HEK293 (cell line): ENCODE results near the gene APC2.

Experiments used
- CTCF ChIA-PET: fragments of 350-600 bp; formaldehyde crosslinking; extraction: SDS; loops from one replicate; lab custom pipeline; 2021; ENCODE audit warnings: antibody characterized with exemption; lab: Yijun Ruan, JAX
- POLR2A ChIA-PET: fragments of 300-600 bp; formaldehyde crosslinking; extraction: SDS; loops from one replicate; lab custom pipeline; 2020; ENCODE audit warnings: antibody characterized with exemption, inconsistent platforms; lab: Yijun Ruan, JAX
- H3K27ac ChIP-seq: fragments of 200-500 bp; sonication (Bioruptor generic); 2 replicates; pipeline ENCODE4 v1.5.1; 2014; ENCODE audit warnings: low read depth, low read length, control low read depth, inconsistent platforms; ENCODE audit errors: extremely low read depth
- H3K36me3 ChIP-seq, 2 experiments: fragments of 200-500 bp in 1 of 2; sonication (Bioruptor generic) in 1 of 2; 1 replicate in 1 of 2; 2 replicates in 1 of 2; pipeline ENCODE4 v1.5.1; 2014 to 2017; ENCODE audit warnings: inconsistent platforms in 2 of 2, low read length in 2 of 2; ENCODE audit not compliant: control insufficient read depth in 2 of 2, insufficient read depth in 1 of 2
- H3K4me1 ChIP-seq: fragments of 200-500 bp; sonication (Bioruptor generic); 2 replicates; pipeline ENCODE4 v1.5.1; 2014; ENCODE audit warnings: mild to moderate bottlenecking, low read length, inconsistent platforms; ENCODE audit not compliant: control insufficient read depth, insufficient read depth
- H3K4me3 ChIP-seq: 2 replicates; pipeline ENCODE4 v1.5.1; 2011; ENCODE audit warnings: low read depth, mild to moderate bottlenecking, control low read depth, low read length, moderate library complexity
- H3K9me3 ChIP-seq: fragments of 200-500 bp; sonication (Bioruptor generic); 2 replicates; pipeline ENCODE4 v1.5.1; 2014; ENCODE audit warnings: low read depth, low read length, inconsistent platforms; ENCODE audit not compliant: control insufficient read depth, insufficient read depth
- HIC1 ChIP-seq: fragments of 450-650 bp; formaldehyde crosslinking; IDR thresholded peaks from 2 replicates; pipeline ENCODE4 v1.5.1; 2016; ENCODE audit warnings: missing biosample characterization, missing genetic modification characterization
- KLF8 ChIP-seq: fragments of 450-650 bp; formaldehyde crosslinking; IDR thresholded peaks from 2 replicates; pipeline ENCODE4 v1.5.1; 2016; ENCODE audit warnings: missing biosample characterization, missing genetic modification characterization
- PRDM10 ChIP-seq: fragments of 450-650 bp; formaldehyde crosslinking; IDR thresholded peaks from 2 replicates; pipeline ENCODE4 v1.5.1; 2016; ENCODE audit warnings: missing biosample characterization, missing genetic modification characterization
- PRDM2 ChIP-seq: fragments of 450-650 bp; formaldehyde crosslinking; IDR thresholded peaks from 2 replicates; pipeline ENCODE4 v1.5.1; 2016; ENCODE audit warnings: missing biosample characterization, missing genetic modification characterization, borderline replicate concordance
- PRDM6 ChIP-seq: fragments of 450-650 bp; formaldehyde crosslinking; IDR thresholded peaks from 2 replicates; pipeline ENCODE4 v1.5.1; 2017; ENCODE audit warnings: missing biosample characterization, missing genetic modification characterization
- ZBTB6 ChIP-seq: fragments of 450-650 bp; formaldehyde crosslinking; IDR thresholded peaks from 2 replicates; pipeline ENCODE4 v1.5.1; 2017; ENCODE audit warnings: missing biosample characterization, missing genetic modification characterization
- ZNF138 ChIP-seq: fragments of 450-650 bp; formaldehyde crosslinking; IDR thresholded peaks from 2 replicates; pipeline ENCODE4 v1.5.1; 2016; ENCODE audit warnings: missing biosample characterization, missing genetic modification characterization, borderline replicate concordance
- ZNF18 ChIP-seq: fragments of 450-650 bp; formaldehyde crosslinking; IDR thresholded peaks from 2 replicates; pipeline ENCODE4 v1.5.1; 2016; ENCODE audit warnings: missing biosample characterization, missing genetic modification characterization
- ZNF426 ChIP-seq: fragments of 450-650 bp; formaldehyde crosslinking; IDR thresholded peaks from 2 replicates; pipeline ENCODE4 v1.5.1; 2017; ENCODE audit warnings: missing biosample characterization, missing genetic modification characterization, mild to moderate bottlenecking, inconsistent platforms, moderate library complexity
- ZNF449 ChIP-seq: fragments of 450-650 bp; formaldehyde crosslinking; IDR thresholded peaks from 2 replicates; pipeline ENCODE4 v1.5.1; 2017; ENCODE audit warnings: missing biosample characterization, mild to moderate bottlenecking, missing genetic modification characterization, moderate library complexity
- ZNF623 ChIP-seq: fragments of 450-650 bp; formaldehyde crosslinking; IDR thresholded peaks from 2 replicates; pipeline ENCODE4 v1.5.1; 2016; ENCODE audit warnings: missing biosample characterization, missing genetic modification characterization
- ZNF664 ChIP-seq: fragments of 450-650 bp; formaldehyde crosslinking; IDR thresholded peaks from 2 replicates; pipeline ENCODE4 v1.5.1; 2016; ENCODE audit warnings: missing biosample characterization, missing genetic modification characterization
- ZNF677 ChIP-seq: fragments of 450-650 bp; IDR thresholded peaks from 2 replicates; pipeline ENCODE4 v1.5.0; 2018; ENCODE audit warnings: missing biosample characterization, mild to moderate bottlenecking, missing genetic modification characterization, moderate library complexity
- ZNF843 ChIP-seq: fragments of 450-650 bp; formaldehyde crosslinking; IDR thresholded peaks from 2 replicates; pipeline ENCODE4 v1.5.1; 2016; ENCODE audit warnings: missing biosample characterization, missing genetic modification characterization

Gene APC2

GRCh38 chr19:1428738-1429391 lies 21.1 kb upstream of the APC2 start:
- Histone ChIP-seq H3K4me1 (no peaks in the 10 kb centered on the region), H3K9me3 (no peaks in the 10 kb centered on the region), H3K36me3 (peaks cover 17 to 91% of the 10 kb centered on the region in 2 experiments; a peak in 2 of 3 replicates), H3K4me3 (no peak overlapping the region), H3K27ac (no peak overlapping the region)
- POLR2A ChIA-PET, result interaction anchor here (0.7 kb wide), 1 partner anchor 8 kb away, joined by 3 read pairs; no protein-coding TSS in a partner anchor
- CTCF ChIA-PET, result no interaction called here
- TF ChIP-seq ZNF623 (tag by site-specific recombination), result no peak
- TF ChIP-seq ZBTB6, result peak; percentile 21; the same call in 1 of the 2 replicates
- no peak for TF ChIP-seq ZNF843 (tag by site-specific recombination)
- peak; percentile 80; the same call in 1 of the 2 replicates for TF ChIP-seq HIC1 (tag by site-specific recombination)
- no peak for TF ChIP-seq ZNF138 (tag by site-specific recombination)
- TF ChIP-seq ZNF449 (tag by site-specific recombination), result 0 out of 2 replicates have a peak, but pooled peaks have one; percentile 25

GRCh38 chr19:1429750-1430149 lies 20.2 kb upstream of the APC2 start:
- H3K4me1 ChIP-seq, result no peaks in the 10 kb centered on the region
- H3K4me3 ChIP-seq, result no peak overlapping the region
- no peaks in the 10 kb centered on the region for H3K9me3 ChIP-seq
- peak overlapping the region; percentile 28; the same call in 1 of the 2 replicates for H3K27ac ChIP-seq
- peaks cover 17 to 92% of the 10 kb centered on the region in 2 experiments; a peak in 2 of 3 replicates for H3K36me3 ChIP-seq
- POLR2A ChIA-PET, result no interaction called here
- CTCF ChIA-PET, result no interaction called here
- TF ChIP-seq PRDM2 (tag by site-specific recombination) (no peak), ZNF677 (no peak), PRDM6 (tag by site-specific recombination) (no peak), ZNF426 (tag by site-specific recombination) (no peak), ZNF664 (tag by site-specific recombination) (no peak), ZNF843 (tag by site-specific recombination) (no peak), KLF8 (tag by site-specific recombination) (no peak), PRDM10 (tag by site-specific recombination) (no peak), ZNF18 (tag by site-specific recombination) (no peak)
